GM18526 (cell line): ENCODE measurements around the gene PHACTR1.

Experiments used
- POLR2A ChIP-seq: IDR thresholded peaks from 3 replicates; pipeline ENCODE4 v1.6.1; 2011; ENCODE audit not compliant: insufficient read length; ENCODE audit errors: extremely low read depth

The PHACTR1 gene

GRCh38 chr6:12772416-12772815 is 55.8 kb downstream of the PHACTR1 start:
- TF ChIP-seq POLR2A, result no peak

GRCh38 chr6:12776291-12776690 is 59.7 kb downstream of the PHACTR1 start:
- no peak for TF ChIP-seq POLR2A

GRCh38 chr6:12779772-12780171 is 63.2 kb downstream of the PHACTR1 start:
- no peak for TF ChIP-seq POLR2A

GRCh38 chr6:12782136-12782535 is 65.6 kb downstream of the PHACTR1 start:
- TF ChIP-seq POLR2A, result no peak

GRCh38 chr6:12785301-12785700 is 68.7 kb downstream of the PHACTR1 start:
- no peak for TF ChIP-seq POLR2A

GRCh38 chr6:12785921-12786320 is 69.4 kb downstream of the PHACTR1 start:
- no peak for TF ChIP-seq POLR2A

GRCh38 chr6:12791371-12791770 is 74.8 kb downstream of the PHACTR1 start:
- TF ChIP-seq POLR2A, result no peak

GRCh38 chr6:12798326-12798725 is 81.8 kb downstream of the PHACTR1 start:
- TF ChIP-seq POLR2A, result no peak

- TF ChIP-seq POLR2A, result no peak
Measured at GRCh38 chr6:12800120-12800519, 83.6 kb downstream of the PHACTR1 start.

- no peak for TF ChIP-seq POLR2A
Measured at GRCh38 chr6:12801141-12801540, 84.6 kb downstream of the PHACTR1 start.

- no peak for TF ChIP-seq POLR2A
Measured at GRCh38 chr6:12802440-12802839, 85.9 kb downstream of the PHACTR1 start.

GRCh38 chr6:12803486-12803885 is 86.9 kb downstream of the PHACTR1 start:
- TF ChIP-seq POLR2A, result no peak

- TF ChIP-seq POLR2A, result no peak
Measured at GRCh38 chr6:12804952-12805645, 88.5 kb downstream of the PHACTR1 start.

- no peak for TF ChIP-seq POLR2A
Measured at GRCh38 chr6:12806136-12806535, 89.6 kb downstream of the PHACTR1 start.

GRCh38 chr6:12806796-12807195 is 90.2 kb downstream of the PHACTR1 start:
- no peak for TF ChIP-seq POLR2A

GRCh38 chr6:12811519-12811918 is 95.0 kb downstream of the PHACTR1 start:
- TF ChIP-seq POLR2A, result no peak

- TF ChIP-seq POLR2A, result no peak
Measured at GRCh38 chr6:12813321-12813720, 96.8 kb downstream of the PHACTR1 start.
